ENCODE measurements around the gene PTPRA.
"Not testable (repeated sequence)": the region's sequence is repeated elsewhere in the genome, so short reads cannot be mapped to it uniquely, and the experiment has no call there.

The PTPRA gene

GRCh38 chr20:2873010-2873746 is at the start of gene PTPRA:
PTPRA (plus strand) TSS chr20:2873481; CDS start chr20:2964278, 90,797 bp downstream.
- DNase-seq: peak; percentile 93

- DNase-seq: no peak
Observed at GRCh38 chr20:2825761-2826160, 47.5 kb upstream of the PTPRA start.

DNA sequence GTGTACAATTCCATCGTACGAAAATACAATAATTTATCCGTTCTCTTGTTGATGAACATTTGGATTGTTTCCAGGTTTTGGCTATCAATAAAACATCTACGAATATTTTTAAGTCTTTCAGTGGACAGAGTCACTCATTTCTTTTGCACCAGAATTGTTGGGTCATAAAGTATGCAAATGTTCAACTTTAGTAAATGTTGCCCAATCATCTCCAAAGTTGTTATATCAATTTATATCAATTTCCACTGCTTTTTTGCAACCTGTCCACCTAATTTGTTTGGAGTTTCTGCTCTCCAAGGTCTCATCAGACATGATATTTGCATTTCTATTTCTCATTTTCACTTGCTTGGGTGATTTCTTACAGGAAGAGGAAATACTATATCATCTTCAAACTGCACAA is 46.6 kb upstream of the PTPRA start:
- no peak for DNase-seq

- DNase-seq: no peak
Observed at GRCh38 chr20:2829376-2829775, 43.9 kb upstream of the PTPRA start.

- not testable (repeated sequence) for DNase-seq
Observed at GRCh38 chr20:2831206-2831605, 42.1 kb upstream of the PTPRA start.

- DNase-seq: no peak
Observed at GRCh38 chr20:2833761-2834160, 39.5 kb upstream of the PTPRA start.

- DNase-seq: no peak
Observed at GRCh38 chr20:2834401-2835110, 38.7 kb upstream of the PTPRA start.

- DNase-seq: no peak
Observed at GRCh38 chr20:2835331-2835796, 37.9 kb upstream of the PTPRA start.

GRCh38 chr20:2836035-2836434 is 37.2 kb upstream of the PTPRA start:
- no peak for DNase-seq

DNA sequence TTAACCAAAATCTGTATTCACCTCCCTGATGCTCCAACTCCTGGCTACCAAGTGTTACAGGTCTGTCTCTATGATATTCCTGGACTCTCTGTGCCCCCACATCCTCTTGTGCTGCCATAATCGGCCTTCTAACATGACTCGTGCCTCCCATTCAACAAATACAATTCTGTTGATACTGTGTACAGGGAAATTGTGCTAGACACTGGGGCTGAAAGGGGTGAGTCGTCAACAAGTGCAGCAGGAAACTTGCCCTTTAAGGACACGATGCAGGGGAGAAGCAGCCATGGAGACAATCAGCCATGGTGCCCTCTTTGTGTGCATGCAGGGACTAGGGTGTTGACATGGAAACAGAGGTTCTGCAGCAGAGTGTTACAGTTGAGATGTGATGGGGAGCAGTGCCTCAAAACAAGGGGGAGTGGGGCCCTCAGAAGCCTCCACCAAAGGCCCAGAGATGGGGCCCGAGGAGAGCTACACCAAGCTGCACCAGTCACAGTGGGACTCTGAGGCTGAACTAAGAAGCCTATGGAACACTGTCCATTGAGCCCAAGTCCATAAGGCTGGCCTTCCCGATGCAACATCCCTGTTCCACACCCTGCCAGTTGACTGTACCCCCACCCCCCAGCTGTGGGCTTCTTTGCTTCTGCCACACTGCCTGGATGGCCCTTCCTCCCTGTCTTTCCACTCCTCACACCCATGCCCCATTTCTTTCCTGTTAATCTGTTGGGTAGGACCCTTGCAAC is 35.9 kb upstream of the PTPRA start:
- DNase-seq: no peak

DNA sequence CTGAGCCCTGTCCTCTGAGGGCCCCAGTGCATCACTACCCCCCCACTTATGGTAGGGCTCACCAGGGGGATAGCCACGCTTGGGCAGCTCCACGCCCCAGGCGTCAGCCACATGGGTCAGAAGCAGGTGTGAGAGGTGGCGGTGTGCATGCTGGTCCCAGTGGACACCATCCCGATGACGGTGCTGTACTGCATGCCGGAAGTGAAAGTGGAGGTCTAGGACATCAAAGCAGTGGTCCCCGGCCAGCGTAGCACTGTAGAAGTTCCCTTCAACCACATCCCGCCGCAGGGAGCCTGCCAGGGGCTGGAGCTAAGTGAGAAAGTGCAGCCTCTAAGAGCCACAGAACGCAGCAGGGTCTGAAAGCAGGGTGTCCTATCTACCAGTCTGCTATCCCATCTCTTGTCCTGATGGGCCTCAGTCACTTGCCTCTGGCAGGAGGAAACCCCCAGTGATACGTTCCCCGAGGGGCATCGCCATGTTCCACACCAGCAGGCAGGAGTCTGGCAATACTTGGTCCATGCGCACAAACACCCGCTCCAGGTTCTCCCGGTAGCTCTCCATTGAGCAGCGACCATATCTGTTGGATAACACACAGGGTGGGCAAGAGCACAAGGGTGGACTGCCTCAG is 35.0 kb upstream of the PTPRA start:
- DNase-seq: no peak

DNA sequence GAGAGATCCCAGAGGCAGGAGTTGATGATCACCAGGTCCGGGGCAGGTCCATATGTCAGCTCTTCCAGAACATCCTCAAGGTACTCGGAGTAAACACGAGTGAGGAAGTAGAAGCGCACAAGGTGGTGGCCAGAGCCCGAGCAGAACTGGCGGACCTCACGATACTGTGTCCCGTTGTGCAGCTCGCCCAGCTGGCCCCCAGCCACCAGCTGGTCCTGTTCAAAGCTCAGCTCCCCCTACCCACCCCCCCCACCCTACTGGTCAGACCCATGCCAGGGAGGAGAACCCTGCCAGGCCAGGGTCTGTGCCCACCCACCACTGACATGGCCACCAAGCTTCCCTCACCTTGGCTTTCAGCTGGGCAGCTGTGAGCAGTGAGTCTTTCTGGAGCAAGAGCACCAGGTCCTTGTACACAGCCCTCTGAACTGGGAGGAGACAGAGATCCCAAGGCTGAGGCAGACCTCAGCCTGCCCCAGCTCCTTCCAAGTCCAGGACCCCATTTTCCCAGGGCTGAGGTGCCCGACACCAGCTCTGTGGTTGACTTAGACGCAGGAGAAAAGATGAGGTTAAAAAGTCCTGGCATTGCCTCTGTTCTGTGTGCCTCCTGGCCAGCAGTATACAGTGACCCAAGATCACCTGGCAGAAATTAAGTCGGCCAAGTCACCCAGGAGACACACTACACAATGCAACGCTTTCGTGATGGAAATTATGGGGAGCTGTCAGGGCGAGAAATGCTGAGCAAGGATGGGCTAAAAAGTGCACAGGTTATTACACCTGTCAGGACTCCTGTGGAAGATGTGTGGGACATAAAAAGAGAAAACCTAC is 34.2 kb upstream of the PTPRA start:
- DNase-seq: no peak

- DNase-seq: no peak
Observed at GRCh38 chr20:2839732-2840137, 33.5 kb upstream of the PTPRA start.

- peak; percentile 72 for DNase-seq
Observed at GRCh38 chr20:2840138-2840966, 32.9 kb upstream of the PTPRA start, which contains the start of the genes PCED1A and VPS16. PCED1A (minus strand) TSS chr20:2840655; CDS start chr20:2839912, 743 bp downstream. VPS16 (plus strand) TSS chr20:2840745; CDS start chr20:2840775, 30 bp downstream.

DNA sequence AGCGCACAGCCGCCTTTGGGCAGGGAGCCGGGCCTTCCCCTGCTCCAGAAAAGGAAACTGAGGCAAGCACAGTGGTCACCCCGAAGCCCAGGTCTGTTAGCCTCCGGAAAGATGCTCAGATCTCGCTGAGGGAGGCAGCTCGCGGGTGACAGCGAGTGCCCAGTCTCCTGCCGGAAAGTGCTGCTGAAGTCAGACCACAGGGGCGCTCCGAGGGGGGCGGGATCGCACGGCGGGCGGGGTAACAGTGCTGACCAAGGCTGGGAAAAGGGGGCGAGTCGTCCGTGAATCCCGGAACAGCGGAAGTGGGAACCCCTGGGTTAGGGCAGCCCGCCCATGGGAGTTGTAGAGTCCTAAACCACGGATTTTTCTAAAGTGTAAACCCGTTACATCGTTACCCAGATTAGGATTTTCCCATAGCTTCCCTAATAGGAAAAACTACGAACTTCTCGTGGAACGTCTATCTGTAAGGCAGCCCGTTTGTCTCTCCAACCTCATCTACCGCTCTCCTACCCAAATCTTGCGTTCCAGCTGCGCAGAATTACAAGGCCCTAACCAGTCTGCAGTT is 32.2 kb upstream of the PTPRA start:
- DNase-seq: no peak

DNA sequence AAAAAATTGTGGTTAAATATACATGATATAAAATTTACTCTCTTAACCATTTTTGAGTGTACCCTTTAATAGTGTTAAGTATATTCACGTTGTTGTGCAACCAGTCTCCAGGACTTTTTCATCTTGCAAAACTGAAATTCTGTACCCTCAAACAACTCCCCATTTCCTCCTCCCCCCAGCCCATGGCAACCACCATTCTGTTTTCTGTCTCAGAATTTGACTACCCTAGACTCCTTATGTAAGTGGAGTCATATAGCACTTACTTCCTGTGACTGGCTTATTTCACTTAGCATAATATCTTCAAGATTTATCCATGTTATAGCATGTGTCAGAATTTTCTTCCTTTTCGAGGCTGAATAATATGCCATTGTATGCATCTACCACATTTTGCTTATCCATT is 27.7 kb upstream of the PTPRA start:
- DNase-seq: no peak

GRCh38 chr20:2846698-2847097 is 26.6 kb upstream of the PTPRA start:
- no peak for DNase-seq

DNA sequence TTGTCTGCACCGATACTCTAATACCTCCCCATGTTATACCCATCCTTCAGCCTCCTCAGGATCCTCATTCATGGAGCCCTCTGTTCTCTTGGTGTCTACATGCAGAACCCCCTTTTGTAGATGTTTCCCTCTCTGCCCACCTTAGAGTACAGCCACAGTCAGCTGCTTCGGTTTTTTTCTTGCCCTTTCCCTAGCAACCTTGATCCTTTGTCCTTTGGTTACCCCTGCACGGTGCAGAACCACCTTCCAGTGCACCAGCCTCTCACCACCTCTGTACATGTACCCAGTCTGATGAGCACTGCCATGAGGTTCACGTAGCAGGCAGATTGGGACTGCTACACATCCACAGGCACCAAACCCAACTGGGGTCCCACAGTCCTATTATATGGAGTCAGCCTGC is 25.5 kb upstream of the PTPRA start:
- DNase-seq: no peak

GRCh38 chr20:2849529-2849928 is 23.8 kb upstream of the PTPRA start:
- DNase-seq: no peak

- no peak for DNase-seq
Observed at GRCh38 chr20:2851086-2851485, 22.2 kb upstream of the PTPRA start.

- DNase-seq: no peak
Observed at GRCh38 chr20:2858591-2858990, 14.7 kb upstream of the PTPRA start.
